ENCODE measurements around the gene SPTBN4.
"Not testable (repeated sequence)": the region's sequence is repeated elsewhere in the genome, so short reads cannot be mapped to it uniquely, and the experiment has no call there.

DNA sequence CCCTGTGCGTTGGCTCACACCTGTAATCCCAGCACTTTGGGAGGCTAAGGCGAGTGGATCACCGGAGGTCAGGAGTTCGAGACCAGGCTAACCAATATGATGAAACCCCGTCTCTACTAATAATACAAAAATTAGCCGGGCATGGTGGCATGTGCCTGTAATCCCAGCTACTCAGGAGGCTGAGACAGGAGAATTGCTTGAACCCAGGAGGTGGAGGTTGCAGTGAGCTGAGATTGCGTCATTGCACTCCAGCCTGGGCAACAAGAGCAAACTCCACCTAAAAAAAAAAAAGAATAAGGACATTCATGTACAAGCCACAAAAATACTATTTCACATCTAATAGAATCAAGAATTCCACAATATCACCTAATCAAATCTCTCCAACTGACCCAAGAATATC is 38.6 kb upstream of the SPTBN4 start:
- TF ChIP-seq, protein P1, sequence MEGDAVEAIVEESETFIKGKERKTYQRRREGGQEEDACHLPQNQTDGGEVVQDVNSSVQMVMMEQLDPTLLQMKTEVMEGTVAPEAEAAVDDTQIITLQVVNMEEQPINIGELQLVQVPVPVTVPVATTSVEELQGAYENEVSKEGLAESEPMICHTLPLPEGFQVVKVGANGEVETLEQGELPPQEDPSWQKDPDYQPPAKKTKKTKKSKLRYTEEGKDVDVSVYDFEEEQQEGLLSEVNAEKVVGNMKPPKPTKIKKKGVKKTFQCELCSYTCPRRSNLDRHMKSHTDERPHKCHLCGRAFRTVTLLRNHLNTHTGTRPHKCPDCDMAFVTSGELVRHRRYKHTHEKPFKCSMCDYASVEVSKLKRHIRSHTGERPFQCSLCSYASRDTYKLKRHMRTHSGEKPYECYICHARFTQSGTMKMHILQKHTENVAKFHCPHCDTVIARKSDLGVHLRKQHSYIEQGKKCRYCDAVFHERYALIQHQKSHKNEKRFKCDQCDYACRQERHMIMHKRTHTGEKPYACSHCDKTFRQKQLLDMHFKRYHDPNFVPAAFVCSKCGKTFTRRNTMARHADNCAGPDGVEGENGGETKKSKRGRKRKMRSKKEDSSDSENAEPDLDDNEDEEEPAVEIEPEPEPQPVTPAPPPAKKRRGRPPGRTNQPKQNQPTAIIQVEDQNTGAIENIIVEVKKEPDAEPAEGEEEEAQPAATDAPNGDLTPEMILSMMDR (IDR thresholded peaks at IDR 0.05) = not testable (repeated sequence)
- TF ChIP-seq POLR2A, POLR2AphosphoS5 (IDR thresholded peaks at IDR 0.05): not testable (repeated sequence)

Measured in gastroesophageal sphincter (tissue), 3 donors.